Measurements from ENCODE around the gene DRG2. TPM values are rescaled to one million over a fixed set of nuclear protein-coding genes. Genes with fewer than 3 reads are reported as not detected.

DRG2 gene
- polyA plus RNA-seq, 2 of the 4 experiments (the other 2 are of a cell fraction) = 41.9 to 48.3 TPM

- Histone ChIP-seq H3K4me3 (no peak overlapping the region), H3K4me2 (no peak overlapping the region), H3K4me1 (no peaks in the 10 kb centered on the region), H3K27ac (no peak overlapping the region), H3K9me3 (peaks cover 3% of the 10 kb centered on the region; the same call in 2 of the 3 replicates)
- ChIA-PET POLR2A (no interaction called here), CTCF (no interaction called here)
- ATAC-seq (no peak), DNase-seq (ENCODE audit: low read depth in 1 of 2, low spot score in 1 of 2) (no peak), FAIRE-seq (no peak)
- 58% methylated on average over 5 of the region's 5 CpGs for WGBS (ENCODE audit: missing lambda C conversion rate)
- TF ChIP-seq ZC3H11A (IDR thresholded peaks at IDR 0.05) = no peak
- no peak for TF ChIP-seq EHMT2 (IDR thresholded peaks at IDR 0.05; ENCODE audit: low read depth)
- TF ChIP-seq HOXB5 (CRISPR knock-in tag; IDR thresholded peaks at IDR 0.05) = no peak
- no peak for TF ChIP-seq GATA3 (IDR thresholded peaks at IDR 0.05; ENCODE audit: borderline replicate concordance)
- no peak for TF ChIP-seq HOXB13 (CRISPR knock-in tag; IDR thresholded peaks at IDR 0.05; ENCODE audit: low read depth)
- TF ChIP-seq CHD4 (IDR thresholded peaks at IDR 0.05; ENCODE audit: borderline replicate concordance) = no peak
- TF ChIP-seq TP53 (CRISPR knock-in tag; IDR thresholded peaks at IDR 0.05) = no peak
- TF ChIP-seq MAZ (IDR thresholded peaks at IDR 0.05; ENCODE audit: borderline replicate concordance, low read depth, low read length) = no peak
- no peak for TF ChIP-seq CBX2 (IDR thresholded peaks at IDR 0.05; ENCODE audit: borderline replicate concordance, low read depth)
These were observed 28.3 kb downstream of the DRG2 start for GRCh38 chr17:18116078-18116477.

DNA sequence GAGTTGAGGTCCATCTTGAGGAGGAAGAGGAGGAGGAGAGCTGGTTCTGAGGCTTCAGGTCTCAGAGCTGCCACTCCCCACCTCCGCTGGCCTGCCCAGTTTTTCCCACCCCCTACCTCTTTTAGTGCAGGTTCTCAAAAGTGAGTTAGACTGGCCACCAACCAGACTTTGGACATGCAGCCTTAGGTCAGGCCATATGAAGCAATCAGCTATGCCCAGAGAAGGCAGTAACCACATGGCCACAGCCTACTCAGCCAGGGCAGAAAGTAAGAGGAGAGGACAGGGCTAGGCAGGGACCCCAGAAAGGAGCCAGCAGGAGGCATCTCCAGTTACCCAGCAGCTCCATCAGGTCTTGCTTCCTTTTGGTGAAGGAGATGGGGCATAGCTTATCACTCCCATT is 29.8 kb downstream of the DRG2 start:
- no peak for DNase-seq (ENCODE audit: low read depth in 1 of 2, low spot score in 1 of 2)
- no peak overlapping the region for H3K4me3 ChIP-seq
- peaks cover 3% of the 10 kb centered on the region; the same call in 2 of the 3 replicates for H3K9me3 ChIP-seq
- no peaks in the 10 kb centered on the region for H3K4me1 ChIP-seq
- WGBS (ENCODE audit: missing lambda C conversion rate) = 84% methylated on average over 1 of the region's 1 CpG
- POLR2A ChIA-PET = no interaction called here
- 0 out of 6 replicates have a peak, but pooled peaks of 1 of the 2 experiments have one; percentile 18 for ATAC-seq
- CTCF ChIA-PET = interaction anchor here (1.3 to 1.4 kb wide), 3 partner anchors 10 to 25 kb away, joined by 4 to 6 read pairs (median 5); no protein-coding TSS in a partner anchor
- H3K4me2 ChIP-seq = no peak overlapping the region
- TF ChIP-seq HEYL (CRISPR knock-in tag; IDR thresholded peaks at IDR 0.05) = no peak
- TF ChIP-seq, protein P1, sequence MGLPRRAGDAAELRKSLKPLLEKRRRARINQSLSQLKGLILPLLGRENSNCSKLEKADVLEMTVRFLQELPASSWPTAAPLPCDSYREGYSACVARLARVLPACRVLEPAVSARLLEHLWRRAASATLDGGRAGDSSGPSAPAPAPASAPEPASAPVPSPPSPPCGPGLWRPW (IDR thresholded peaks at IDR 0.05) = no peak
- no peak for TF ChIP-seq CBX2 (IDR thresholded peaks at IDR 0.05; ENCODE audit: borderline replicate concordance, low read depth)
- TF ChIP-seq JUN (IDR thresholded peaks at IDR 0.05) = no peak
- no peak for TF ChIP-seq JUNB (IDR thresholded peaks at IDR 0.05)
- no peak for TF ChIP-seq GATA3 (IDR thresholded peaks at IDR 0.05; ENCODE audit: borderline replicate concordance)
- no peak for TF ChIP-seq HDAC2 (IDR thresholded peaks at IDR 0.05)
- FAIRE-seq = no peak
- H3K27ac ChIP-seq = no peak overlapping the region

GRCh38 chr17:18117982-18118975 is 30.5 kb downstream of the DRG2 start:
- CTCF ChIA-PET = interaction anchor here (1.3 to 1.4 kb wide), 3 partner anchors 10 to 24 kb away, joined by 4 to 6 read pairs (median 5); no protein-coding TSS in a partner anchor
- Histone ChIP-seq H3K4me3 (no peak overlapping the region), H3K4me2 (no peak overlapping the region), H3K4me1 (no peaks in the 10 kb centered on the region), H3K9me3 (peaks cover 3% of the 10 kb centered on the region; the same call in 2 of the 3 replicates), H3K27ac (no peak overlapping the region)
- POLR2A ChIA-PET = no interaction called here
- TF ChIP-seq CHD4 (IDR thresholded peaks at IDR 0.05; ENCODE audit: borderline replicate concordance) (no peak), RFX5 (IDR thresholded peaks at IDR 0.05) (no peak), EP300 (IDR thresholded peaks at IDR 0.05) (no peak), ZSCAN20 (CRISPR knock-in tag; IDR thresholded peaks at IDR 0.05) (no peak), CEBPB (IDR thresholded peaks at IDR 0.05) (no peak), CBX8 (IDR thresholded peaks at IDR 0.05) (no peak), E2F6 (IDR thresholded peaks at IDR 0.05; ENCODE audit: borderline replicate concordance, low read depth) (no peak)
- TF ChIP-seq, protein P2, sequence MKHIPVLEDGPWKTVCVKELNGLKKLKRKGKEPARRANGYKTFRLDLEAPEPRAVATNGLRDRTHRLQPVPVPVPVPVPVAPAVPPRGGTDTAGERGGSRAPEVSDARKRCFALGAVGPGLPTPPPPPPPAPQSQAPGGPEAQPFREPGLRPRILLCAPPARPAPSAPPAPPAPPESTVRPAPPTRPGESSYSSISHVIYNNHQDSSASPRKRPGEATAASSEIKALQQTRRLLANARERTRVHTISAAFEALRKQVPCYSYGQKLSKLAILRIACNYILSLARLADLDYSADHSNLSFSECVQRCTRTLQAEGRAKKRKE (CRISPR knock-in tag; IDR thresholded peaks at IDR 0.05; ENCODE audit: low read depth) = no peak
- TF ChIP-seq, protein P1 (IDR thresholded peaks at IDR 0.05) = no peak
- DNase-seq (ENCODE audit: low read depth in 1 of 2, low spot score in 1 of 2) = no peak
- FAIRE-seq = no peak
- WGBS (ENCODE audit: missing lambda C conversion rate) = 79% methylated on average over 33 of the region's 33 CpGs
- ATAC-seq = 0 out of 6 replicates have a peak, but pooled peaks of 1 of the 2 experiments have one; percentile 6
